Measurements from ENCODE around the gene THEM5. TPM values are rescaled to one million over a fixed set of nuclear protein-coding genes. Genes with fewer than 3 reads are reported as not detected.

Gene THEM5
- total RNA-seq, 6 experiments from 2014 or later: not detected

DNA sequence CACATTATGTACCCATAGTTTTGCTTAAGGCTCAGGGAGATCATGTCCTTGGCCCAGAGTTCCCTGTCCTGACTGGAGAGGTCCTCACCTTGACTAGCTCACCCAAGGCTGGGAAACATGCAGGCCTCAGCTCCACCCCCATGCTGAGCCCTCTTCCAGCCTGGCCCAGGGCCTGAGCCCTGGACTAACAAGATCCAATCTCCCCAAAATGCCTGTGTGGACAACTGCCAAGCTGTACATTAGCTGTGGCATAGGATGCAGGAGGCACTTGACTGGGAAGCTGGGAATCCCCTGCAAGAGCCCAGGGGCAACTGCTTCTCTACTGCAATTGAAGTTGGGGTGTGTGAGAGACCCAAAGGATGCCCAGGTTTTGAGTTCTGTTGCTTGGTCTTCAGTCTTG is 50.3 kb downstream of the THEM5 start:
- Histone ChIP-seq H3K4me1 (no peaks in the 10 kb centered on the region), H3K36me3 (peaks cover 0 to 11% (median 0%) of the 10 kb centered on the region in 4 donors), H3K27ac (no peak overlapping the region), H3K9me3 (no peaks in the 10 kb centered on the region), H3K27me3 (no peaks in the 10 kb centered on the region), H3K4me3 (no peak overlapping the region)
- intact Hi-C loops (cut with DNase I): no loop called here
- TF ChIP-seq POLR2A (IDR thresholded peaks at IDR 0.05): no peak
- TF ChIP-seq, protein P1, sequence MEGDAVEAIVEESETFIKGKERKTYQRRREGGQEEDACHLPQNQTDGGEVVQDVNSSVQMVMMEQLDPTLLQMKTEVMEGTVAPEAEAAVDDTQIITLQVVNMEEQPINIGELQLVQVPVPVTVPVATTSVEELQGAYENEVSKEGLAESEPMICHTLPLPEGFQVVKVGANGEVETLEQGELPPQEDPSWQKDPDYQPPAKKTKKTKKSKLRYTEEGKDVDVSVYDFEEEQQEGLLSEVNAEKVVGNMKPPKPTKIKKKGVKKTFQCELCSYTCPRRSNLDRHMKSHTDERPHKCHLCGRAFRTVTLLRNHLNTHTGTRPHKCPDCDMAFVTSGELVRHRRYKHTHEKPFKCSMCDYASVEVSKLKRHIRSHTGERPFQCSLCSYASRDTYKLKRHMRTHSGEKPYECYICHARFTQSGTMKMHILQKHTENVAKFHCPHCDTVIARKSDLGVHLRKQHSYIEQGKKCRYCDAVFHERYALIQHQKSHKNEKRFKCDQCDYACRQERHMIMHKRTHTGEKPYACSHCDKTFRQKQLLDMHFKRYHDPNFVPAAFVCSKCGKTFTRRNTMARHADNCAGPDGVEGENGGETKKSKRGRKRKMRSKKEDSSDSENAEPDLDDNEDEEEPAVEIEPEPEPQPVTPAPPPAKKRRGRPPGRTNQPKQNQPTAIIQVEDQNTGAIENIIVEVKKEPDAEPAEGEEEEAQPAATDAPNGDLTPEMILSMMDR (IDR thresholded peaks at IDR 0.05): no peak
- DNase-seq (no peak), ATAC-seq (no peak)

DNA sequence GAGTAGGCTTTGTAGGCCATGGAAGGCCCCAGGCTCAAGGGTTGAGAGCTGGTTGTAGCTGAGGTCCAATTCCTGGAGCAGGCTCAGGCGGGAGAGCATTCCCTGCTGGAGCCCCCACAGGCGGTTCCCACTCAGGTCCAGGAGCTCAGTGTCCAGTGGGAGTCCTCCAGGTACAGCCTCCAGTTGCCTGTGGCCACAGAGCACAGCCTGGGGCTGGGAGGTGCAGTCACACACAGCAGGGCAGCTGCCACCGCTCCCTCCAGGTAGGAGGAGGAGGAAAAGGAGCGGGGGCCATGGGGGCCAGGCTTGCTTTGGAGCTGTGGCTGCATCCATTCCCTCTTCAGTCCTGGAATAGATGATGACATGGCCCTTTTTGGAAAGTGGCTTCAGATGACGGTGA is 51.1 kb downstream of the THEM5 start:
- WGBS (ENCODE audit: insufficient coverage, low coverage, low lambda C conversion rate, missing lambda C conversion rate): 83% methylated on average over 2 of the region's 5 CpGs
- H3K36me3 ChIP-seq: peaks cover 0 to 6% (median 0%) of the 10 kb centered on the region in 4 donors
- no peak overlapping the region for H3K27ac ChIP-seq
- H3K27me3 ChIP-seq: no peaks in the 10 kb centered on the region
- no peak for TF ChIP-seq POLR2A (IDR thresholded peaks at IDR 0.05)
- TF ChIP-seq, protein P1 (IDR thresholded peaks at IDR 0.05): no peak
- intact Hi-C loops (cut with DNase I): no loop called here
- ATAC-seq: no peak
- no peak for DNase-seq
- no peaks in the 10 kb centered on the region for H3K9me3 ChIP-seq
- H3K4me1 ChIP-seq: no peaks in the 10 kb centered on the region
- H3K4me3 ChIP-seq: no peak overlapping the region

DNA sequence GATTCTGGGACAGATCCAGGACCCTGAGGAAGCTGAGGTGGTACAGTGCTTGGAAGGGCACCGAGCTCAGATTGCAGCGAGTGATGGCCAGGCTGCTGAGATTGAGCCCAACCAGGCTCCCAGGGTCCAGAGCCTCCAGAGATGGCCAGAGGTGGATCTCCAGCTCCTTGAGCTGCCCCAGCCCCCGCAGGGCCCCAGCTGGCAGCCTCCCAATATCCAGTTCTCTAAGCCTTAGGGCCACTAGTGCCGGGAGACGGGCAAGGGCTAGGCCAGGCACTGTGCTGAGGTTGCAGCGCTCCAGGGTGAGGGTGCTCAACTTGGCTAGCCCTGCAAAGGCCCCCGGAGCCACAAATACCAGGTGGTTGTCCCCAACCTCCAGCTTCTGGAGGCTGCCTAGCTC is 51.7 kb downstream of the THEM5 start:
- Histone ChIP-seq H3K4me3 (no peak overlapping the region), H3K36me3 (peaks cover 0 to under 1% (median 0%) of the 10 kb centered on the region in 4 donors), H3K27ac (no peak overlapping the region), H3K27me3 (no peaks in the 10 kb centered on the region), H3K9me3 (no peaks in the 10 kb centered on the region), H3K4me1 (no peaks in the 10 kb centered on the region)
- WGBS (ENCODE audit: insufficient coverage, low coverage, low lambda C conversion rate, missing lambda C conversion rate): 89% methylated on average over 3 of the region's 7 CpGs
- no peak for TF ChIP-seq POLR2A (IDR thresholded peaks at IDR 0.05)
- TF ChIP-seq, protein P1 (IDR thresholded peaks at IDR 0.05): no peak
- DNase-seq: no peak
- no peak for ATAC-seq
- intact Hi-C loops (cut with DNase I): no loop called here

DNA sequence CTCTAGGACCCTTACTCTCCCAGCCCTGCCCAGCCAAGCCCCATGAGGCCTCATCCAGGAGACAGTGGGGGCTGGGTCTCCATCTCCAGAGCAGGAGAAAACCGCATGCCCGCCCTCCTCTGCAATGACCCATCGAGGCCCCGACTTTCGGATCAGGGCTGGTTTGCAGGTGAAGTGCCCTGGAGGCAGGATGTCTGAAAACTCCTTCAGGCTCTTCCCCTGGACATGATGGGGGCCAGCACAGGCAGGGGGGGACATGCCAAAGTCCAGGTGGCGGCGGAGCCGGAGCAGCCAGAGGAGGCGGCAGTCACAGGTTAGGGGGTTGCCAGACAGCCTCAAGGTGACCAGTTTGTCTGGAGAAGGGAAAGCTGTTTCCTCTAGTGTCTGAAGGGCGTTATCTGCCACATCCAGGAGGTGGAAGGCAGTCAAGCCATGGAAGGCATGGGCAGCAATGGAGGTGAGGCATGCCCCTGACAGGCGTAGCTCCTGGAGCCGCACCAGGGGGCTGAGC is 52.1 kb downstream of the THEM5 start:
- Histone ChIP-seq H3K9me3 (no peaks in the 10 kb centered on the region), H3K27me3 (no peaks in the 10 kb centered on the region), H3K4me3 (no peak overlapping the region), H3K36me3 (no peaks in the 10 kb centered on the region), H3K4me1 (no peaks in the 10 kb centered on the region), H3K27ac (no peak overlapping the region)
- ATAC-seq (no peak), DNase-seq (no peak)
- no peak for TF ChIP-seq POLR2A (IDR thresholded peaks at IDR 0.05)
- TF ChIP-seq, protein P1 (IDR thresholded peaks at IDR 0.05): no peak
- WGBS (ENCODE audit: insufficient coverage, low coverage, low lambda C conversion rate, missing lambda C conversion rate): no CpG with 5 or more reads among the region's 12 CpGs
- intact Hi-C loops (cut with DNase I): no loop called here

DNA sequence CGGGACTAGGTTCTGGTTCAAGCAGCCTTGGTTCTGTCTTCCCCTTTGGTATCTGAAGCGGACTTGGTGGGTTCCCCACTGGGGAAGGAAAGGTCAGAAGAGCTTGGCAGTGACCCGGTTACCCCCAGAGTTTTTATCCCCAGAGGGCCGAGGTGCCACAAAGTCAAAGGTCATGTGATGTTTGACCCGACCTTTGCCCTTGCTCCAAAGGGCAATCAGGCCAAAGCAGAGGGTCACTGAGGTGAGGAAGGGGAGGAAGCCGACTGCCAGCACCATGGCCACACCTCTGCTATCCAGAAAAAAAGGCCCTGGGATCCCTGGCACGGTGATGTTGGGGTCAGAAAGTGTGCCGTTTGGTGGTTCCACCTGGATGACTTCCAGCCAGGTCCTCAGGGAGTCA is 52.7 kb downstream of the THEM5 start:
- H3K27me3 ChIP-seq: no peaks in the 10 kb centered on the region
- intact Hi-C loops (cut with DNase I): no loop called here
- no peak for DNase-seq
- no peak for TF ChIP-seq POLR2A (IDR thresholded peaks at IDR 0.05)
- TF ChIP-seq, protein P1 (IDR thresholded peaks at IDR 0.05): no peak
- no peak for ATAC-seq
- no peaks in the 10 kb centered on the region for H3K4me1 ChIP-seq
- H3K4me3 ChIP-seq: no peak overlapping the region
- no peaks in the 10 kb centered on the region for H3K36me3 ChIP-seq
- WGBS (ENCODE audit: insufficient coverage, low coverage, low lambda C conversion rate, missing lambda C conversion rate): 59% methylated on average over 7 of the region's 8 CpGs
- no peaks in the 10 kb centered on the region for H3K9me3 ChIP-seq
- H3K27ac ChIP-seq: no peak overlapping the region

All from right lobe of liver (tissue), 6 donors.